ENCODE measurements around the gene XPNPEP1.

XPNPEP1 gene

DNA sequence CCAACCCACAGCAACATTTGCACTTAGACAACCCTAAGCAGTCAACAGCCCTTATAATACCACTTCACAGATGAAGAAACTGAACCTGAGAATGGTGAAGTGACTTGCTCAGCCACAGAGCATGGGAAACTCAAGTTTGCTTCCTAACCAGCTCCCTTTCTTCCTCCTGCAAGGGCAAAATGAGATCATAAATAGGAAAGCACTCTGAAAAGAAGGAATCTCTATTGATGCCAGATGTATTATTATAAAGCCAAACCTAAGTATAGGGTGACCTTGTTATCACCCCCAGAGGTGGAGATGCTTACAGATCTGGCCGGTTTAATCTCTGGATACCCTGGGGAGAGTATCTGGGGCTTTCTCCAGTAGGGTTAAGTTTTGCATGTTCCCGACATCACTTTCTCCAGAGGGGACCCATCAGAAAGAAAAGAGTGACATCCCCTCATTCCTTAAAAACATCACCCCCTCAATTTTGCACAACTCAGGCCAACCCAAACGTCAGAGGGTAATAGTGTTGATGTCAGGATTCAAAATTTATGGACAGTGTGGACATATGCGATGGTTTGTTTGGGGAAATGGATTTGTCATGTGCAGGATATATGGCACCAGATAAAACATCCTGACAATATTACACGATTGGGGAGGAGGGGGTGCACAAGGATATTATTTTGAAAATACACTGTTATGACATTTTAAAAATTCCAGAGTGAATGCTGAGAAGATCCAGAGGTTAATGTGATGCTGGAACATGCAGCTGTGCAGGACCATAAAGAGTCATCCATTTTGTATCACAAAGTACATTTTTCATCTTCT lies 24.0 kb upstream of the XPNPEP1 start:
- no peak for DNase-seq

DNA sequence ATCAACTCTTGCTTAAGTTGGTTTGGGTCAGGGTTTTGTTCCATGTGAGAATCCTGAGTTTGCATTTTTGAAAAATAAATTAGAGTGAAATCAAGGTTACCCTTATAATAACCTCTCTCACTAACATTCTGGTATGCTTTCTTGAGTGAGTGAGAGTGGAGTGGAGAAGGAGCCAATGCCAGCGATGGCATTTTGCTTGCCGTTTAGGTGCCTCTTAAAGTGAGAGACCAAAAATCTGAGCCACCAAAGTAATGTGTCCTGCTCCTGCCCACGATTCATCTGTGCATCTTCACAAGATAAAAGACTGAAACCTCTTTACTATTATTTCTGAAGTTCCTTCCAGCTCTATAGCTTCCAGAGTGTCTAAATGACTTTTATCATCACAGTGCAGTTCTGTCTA lies 23.4 kb upstream of the XPNPEP1 start:
- no peak for DNase-seq

DNA sequence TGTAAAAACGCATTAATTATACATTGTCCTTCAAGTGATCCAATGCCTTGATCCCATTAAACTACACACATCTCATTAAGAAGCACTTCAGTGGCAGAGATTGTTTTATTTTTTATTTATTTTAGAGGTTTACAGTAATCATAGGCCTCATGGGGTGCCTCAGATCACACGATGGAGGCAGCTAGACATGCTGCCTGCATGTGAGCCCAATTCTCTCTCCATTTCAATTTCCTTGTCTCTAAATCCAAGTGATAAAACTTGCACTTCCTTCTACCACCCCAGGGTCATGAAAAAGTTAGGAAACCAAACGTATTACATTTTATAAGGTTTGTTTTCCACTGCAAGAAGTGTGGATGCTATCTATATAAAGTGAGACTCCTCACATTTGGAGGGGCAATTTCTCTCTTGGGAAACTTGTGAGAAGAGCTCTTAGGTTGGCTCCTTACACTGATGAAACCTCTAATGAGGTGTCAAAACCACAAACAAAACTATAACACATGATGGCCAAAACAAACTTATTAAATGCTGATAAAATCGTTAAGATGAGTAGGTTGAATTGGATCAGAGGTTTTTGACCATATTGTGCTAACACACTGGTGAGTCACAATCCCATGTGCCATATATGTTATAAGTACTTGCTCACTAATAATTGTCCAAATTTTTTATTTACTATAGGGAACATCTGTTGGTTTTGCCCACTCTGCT lies 22.3 kb upstream of the XPNPEP1 start:
- no peak for DNase-seq

- DNase-seq = no peak
These were observed 21.3 kb upstream of the XPNPEP1 start for GRCh38 chr10:109944613-109945012.

DNA sequence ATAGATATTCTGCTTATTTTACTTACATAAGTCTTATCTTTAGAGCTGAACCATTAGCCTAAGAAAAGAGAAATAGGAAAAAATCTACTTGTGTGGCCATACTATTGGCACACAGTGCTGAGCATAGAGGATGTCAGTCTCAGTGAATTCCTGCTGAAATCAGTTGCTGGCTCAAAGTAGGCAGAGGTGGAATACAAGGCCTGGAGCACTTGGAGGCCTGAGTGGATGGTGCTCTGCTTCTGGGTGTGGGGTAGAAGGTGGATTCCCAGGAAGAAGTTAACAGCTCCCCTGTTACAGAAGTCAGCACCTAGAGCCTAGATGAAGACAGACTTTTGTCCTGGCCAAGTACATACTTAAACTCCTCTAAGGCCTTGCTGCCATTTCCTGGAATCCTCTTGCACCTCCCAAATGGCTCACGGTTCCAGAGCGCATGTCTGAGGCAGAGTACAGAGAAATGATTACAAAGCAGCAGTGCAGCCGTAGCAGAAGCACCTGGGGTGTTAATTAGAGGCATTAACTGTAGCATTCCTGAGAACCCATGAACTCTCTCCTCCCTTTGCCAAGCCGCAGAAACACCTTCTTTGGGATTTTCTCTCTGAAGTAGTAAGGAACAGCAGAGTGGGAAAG lies 18.0 kb upstream of the XPNPEP1 start:
- no peak for DNase-seq

DNA sequence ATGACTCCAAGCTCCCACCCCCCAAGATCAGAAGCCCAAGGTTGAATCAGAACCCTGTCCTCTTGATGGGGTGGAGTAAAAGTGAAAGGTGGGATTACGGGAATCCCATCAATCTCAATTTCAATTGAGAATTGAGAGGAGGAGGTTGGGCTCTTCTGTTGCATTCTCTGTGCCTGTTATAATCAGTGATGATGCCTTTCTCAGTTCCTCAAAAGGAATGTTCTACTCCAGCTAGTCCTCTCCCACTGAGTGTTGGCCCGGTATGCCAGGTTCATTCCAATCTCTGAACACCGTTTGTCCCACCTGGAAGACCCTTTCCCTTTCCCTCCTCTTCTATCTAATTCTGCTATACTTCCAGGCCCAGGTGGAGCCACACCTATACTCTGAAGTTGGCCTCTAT lies 17.2 kb upstream of the XPNPEP1 start:
- no peak for DNase-seq

DNA sequence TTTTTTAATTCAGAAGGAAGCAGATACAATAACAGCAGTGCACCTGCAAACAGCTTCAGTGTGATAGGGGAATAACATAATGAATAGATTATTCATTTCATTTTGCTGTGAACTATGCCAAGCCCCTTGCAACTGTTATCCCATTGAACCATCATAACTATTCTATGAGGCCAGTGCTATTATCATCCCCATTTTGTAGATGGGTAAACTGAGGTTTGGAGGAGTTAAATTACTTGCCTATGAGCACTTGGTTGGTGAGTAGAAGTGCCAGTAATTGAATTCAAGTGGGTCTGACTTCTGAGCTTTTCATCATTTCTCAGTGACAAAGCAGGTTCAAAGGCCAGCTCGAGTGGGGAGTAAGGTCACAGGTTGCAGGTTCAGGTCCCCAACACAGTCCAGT lies 16.8 kb upstream of the XPNPEP1 start:
- DNase-seq = no peak

GRCh38 chr10:109939315-109939961 lies 16.1 kb upstream of the XPNPEP1 start:
- DNase-seq = no peak

DNA sequence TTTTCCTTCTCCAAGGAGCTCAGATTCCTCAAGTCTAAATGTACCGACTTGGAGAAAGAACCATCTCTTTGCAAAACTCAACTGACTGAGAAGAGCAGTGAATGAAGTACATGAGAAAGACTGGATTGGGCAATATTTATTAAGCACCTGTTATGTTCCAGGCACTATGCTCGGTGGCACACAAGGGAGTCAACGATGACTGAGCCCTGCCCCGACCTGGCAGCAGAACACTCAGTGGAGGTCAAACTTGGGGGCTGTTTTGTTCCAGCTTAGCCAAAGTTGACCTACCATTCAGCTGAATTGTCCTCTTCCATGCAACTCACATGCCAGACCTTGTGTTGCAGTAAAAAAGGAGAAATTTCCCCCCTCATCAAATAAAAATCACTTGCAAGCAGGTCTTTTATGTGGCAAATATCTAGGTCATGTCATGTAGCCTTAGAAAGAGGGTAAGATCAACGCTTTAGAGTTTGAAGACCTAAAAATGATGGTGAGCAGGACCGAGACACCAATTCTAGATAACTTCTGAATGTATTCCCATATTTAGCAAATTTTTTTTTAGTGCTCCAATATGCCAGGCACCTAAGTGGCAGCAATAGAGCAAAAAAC lies 14.3 kb upstream of the XPNPEP1 start:
- no peak for DNase-seq

DNA sequence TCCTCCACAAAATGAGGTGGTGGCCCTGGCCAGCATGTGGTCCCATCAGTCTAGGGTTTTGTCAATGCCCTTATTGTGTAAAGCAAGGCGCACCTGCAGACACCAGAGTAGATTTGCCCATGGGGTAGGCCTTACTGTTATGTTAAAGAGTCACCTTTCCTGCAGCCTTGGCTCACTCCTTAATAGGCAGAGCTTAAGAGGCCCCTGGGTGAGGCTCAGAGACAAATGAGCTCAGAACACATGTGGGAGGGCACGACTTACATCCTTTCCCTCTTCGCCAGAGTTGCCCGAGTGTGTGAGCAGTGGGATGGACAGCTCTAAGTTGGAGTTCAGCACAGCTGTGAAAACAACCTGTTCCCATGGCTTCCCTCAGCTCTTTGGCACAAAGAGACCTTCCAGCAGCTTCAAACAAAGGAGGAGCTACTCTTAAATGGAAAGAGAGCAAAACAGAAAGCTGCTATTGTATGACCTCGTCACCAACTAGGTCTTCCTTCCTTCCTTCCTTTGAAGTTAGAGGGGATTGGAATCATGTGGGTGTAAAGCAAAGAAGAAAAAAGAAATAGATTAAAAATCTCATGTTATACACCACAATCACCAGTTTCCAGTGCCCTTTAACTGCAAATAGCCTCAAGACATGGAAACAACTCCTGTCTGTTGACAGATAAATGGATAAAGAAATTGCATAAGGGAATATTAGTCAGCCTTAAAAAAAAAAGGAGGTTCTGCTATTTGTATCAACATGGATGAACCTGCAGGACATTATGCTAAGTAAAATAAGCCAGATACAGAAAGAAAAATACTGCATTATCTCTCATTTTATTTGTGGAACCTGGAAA lies 11.9 kb upstream of the XPNPEP1 start:
- DNase-seq = peak; percentile 10 to 11

DNA sequence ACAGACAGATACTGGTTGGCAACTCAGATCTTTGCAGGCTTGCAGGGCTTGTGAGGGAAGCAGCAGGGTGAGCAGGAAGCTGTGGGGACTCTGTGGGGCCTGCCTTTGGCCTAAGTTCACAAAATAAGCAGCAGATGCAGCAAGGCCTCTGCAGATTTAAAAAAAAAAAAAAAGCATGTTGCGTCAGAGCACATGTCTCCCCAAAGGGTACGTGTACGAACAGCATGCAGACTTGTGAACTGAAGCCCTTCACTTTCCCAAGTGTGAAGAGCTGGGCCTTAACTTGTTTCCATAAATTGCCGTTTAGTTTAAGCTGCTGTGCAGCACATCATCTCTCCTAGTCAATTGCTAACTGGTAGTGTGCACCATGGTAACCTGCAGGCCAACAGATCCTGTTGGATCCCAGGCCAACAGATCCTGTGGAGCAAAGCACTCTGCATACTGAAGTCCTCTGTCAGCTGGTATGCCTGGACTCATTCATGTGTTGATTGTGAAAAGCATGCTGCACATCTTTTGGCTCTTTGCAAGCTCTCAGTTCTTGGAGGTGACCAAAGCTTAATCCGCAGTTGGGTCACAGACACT lies 10.8 kb upstream of the XPNPEP1 start:
- peak in 1 of 2 donors; percentile 13 for DNase-seq

- DNase-seq = no peak
These were observed 9.7 kb upstream of the XPNPEP1 start for GRCh38 chr10:109932968-109933367.

DNA sequence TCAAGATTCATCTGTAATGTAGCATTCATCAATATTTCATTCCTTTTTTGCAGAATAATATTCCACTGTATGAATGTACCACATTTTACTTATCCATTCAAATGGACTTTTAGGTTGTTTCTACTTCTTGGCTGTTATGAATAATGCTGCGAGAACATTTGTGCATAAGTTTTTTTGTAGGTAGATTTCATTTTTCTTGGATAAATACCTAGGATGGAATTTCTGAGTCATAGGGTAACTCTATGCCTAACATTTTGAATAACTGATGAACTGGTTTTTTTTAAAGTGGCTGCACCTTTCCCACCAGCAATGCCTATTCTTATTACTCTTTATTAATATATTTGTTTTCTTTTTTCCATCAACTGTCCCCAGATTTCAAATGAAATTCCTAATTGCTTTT lies 9.1 kb upstream of the XPNPEP1 start:
- no peak for DNase-seq

DNA sequence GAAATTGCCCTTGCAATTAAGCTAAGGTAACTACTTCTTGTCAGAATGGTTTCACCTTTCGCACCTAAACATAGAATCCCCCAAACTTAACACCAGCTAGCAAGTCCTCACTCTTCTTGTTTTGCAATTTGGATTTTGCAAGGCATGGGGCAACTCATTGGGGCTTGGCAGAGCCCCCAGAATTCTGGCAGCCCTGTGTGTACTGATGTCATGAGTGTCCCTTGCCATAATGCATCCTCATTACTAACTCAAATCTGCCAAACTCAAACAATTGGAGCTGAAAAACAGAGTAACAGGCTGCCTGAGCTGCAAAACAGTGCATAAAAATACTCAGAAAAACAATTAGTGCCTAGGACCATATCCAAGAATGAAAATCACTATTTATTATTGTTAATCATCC lies 7.9 kb upstream of the XPNPEP1 start:
- no peak for DNase-seq

- DNase-seq = no peak
These were observed 6.3 kb upstream of the XPNPEP1 start for GRCh38 chr10:109929501-109930219.

- no peak for DNase-seq
These were observed 5.2 kb upstream of the XPNPEP1 start for GRCh38 chr10:109928475-109928891.

- DNase-seq = no peak
These were observed 3.5 kb upstream of the XPNPEP1 start for GRCh38 chr10:109926825-109927224.

GRCh38 chr10:109926061-109926745 lies 2.9 kb upstream of the XPNPEP1 start:
- no peak for DNase-seq

GRCh38 chr10:109924967-109925620 lies 1.8 kb upstream of the XPNPEP1 start:
- no peak for DNase-seq

- no peak for DNase-seq
These were observed 776 bp upstream of the XPNPEP1 start for GRCh38 chr10:109924087-109924486.
